SK-N-SH (cell line): ENCODE measurements around the gene PCSK2. TPM values are rescaled to one million over a fixed set of nuclear protein-coding genes. Genes with fewer than 3 reads are reported as not detected.

ENCODE experiments used
- CTCF ChIA-PET: fragments of 300-600, 350-600 bp; formaldehyde crosslinking; extraction: SDS; loops from one replicate; lab custom pipeline; 2021; lab: Yijun Ruan, JAX
- POLR2A ChIA-PET: fragments of 350-600 bp; sonication (Branson Sonifier 250); formaldehyde crosslinking; extraction: SDS; loops from one replicate; lab custom pipeline; 2020; ENCODE audit warnings: antibody characterized with exemption, inconsistent platforms; lab: Yijun Ruan, JAX
- DNase-seq: peaks from one replicate; pipeline ENCODE4 v3.0.0; 2012
- H2AFZ ChIP-seq: fragments of 200-600 bp; sonication (generic); 2 replicates; pipeline ENCODE4 v1.8.1; 2016; ENCODE audit warnings: antibody characterized with exemption, mild to moderate bottlenecking, low read depth
- H3F3A ChIP-seq: fragments of 200-600 bp; sonication (generic); replicated peaks from 2 replicates; pipeline ENCODE3; 2016; ENCODE audit warnings: antibody characterized with exemption, mild to moderate bottlenecking; ENCODE audit not compliant: insufficient read depth
- H3K27ac ChIP-seq, 2 experiments: fragments of 200-500 bp in 1 of 2; fragments of 200-600 bp in 1 of 2; sonication (Bioruptor generic) in 1 of 2; sonication (generic), shearing (Covaris generic) in 1 of 2; 2 replicates each; pipeline versions ENCODE4 v1.5.1 to v1.6.1; 2014 to 2016; ENCODE audit warnings: low read depth in 2 of 2, inconsistent platforms in 1 of 2, low read length in 1 of 2, mild to moderate bottlenecking in 1 of 2, mixed read lengths in 1 of 2
- H3K27me3 ChIP-seq: fragments of 200-600 bp; sonication (generic), shearing (Covaris generic); 2 replicates; pipeline ENCODE4 v1.6.1; 2016; ENCODE audit warnings: mixed run types; ENCODE audit not compliant: insufficient read depth
- H3K36me3 ChIP-seq, 2 experiments: fragments of 200-500 bp in 1 of 2; fragments of 200-600 bp in 1 of 2; sonication (Bioruptor generic) in 1 of 2; sonication (generic) in 1 of 2; replicated peaks in 1 of 2; 2 replicates each; pipeline versions ENCODE3 to v1.5.1; 2014 to 2016; ENCODE audit warnings: low read length in 1 of 2, mild to moderate bottlenecking in 1 of 2; ENCODE audit not compliant: insufficient read depth in 2 of 2, control insufficient read depth in 1 of 2
- H3K4me1 ChIP-seq, 2 experiments: fragments of 200-500 bp in 1 of 2; fragments of 200-600 bp in 1 of 2; sonication (Bioruptor generic) in 1 of 2; sonication (generic), shearing (Covaris generic) in 1 of 2; 2 replicates each; pipeline versions ENCODE4 v1.5.1 to v1.6.1; 2014 to 2016; ENCODE audit warnings: low read depth in 1 of 2, low read length in 1 of 2, mixed run types in 1 of 2; ENCODE audit not compliant: insufficient read depth in 2 of 2, control insufficient read depth in 1 of 2
- H3K4me2 ChIP-seq: fragments of 200-600 bp; sonication (generic), shearing (Covaris generic); 2 replicates; pipeline ENCODE4 v1.6.1; 2017; ENCODE audit warnings: mixed run types
- H3K4me3 ChIP-seq, 2 experiments: fragments of 200-500 bp in 1 of 2; fragments of 200-600 bp in 1 of 2; sonication (Bioruptor generic) in 1 of 2; sonication (generic), shearing (Covaris generic) in 1 of 2; 2 replicates each; pipeline versions ENCODE4 v1.5.1 to v1.8.1; 2014 to 2016; ENCODE audit warnings: low read depth in 2 of 2, inconsistent platforms in 1 of 2, low read length in 1 of 2, mild to moderate bottlenecking in 1 of 2, mixed read lengths in 1 of 2, moderate library complexity in 1 of 2
- H3K79me2 ChIP-seq: fragments of 200-600 bp; sonication (generic); 2 replicates; pipeline ENCODE4 v1.8.1; 2017; ENCODE audit warnings: mild to moderate bottlenecking; ENCODE audit not compliant: insufficient read depth
- H3K9ac ChIP-seq: fragments of 200-600 bp; sonication (generic); 2 replicates; pipeline ENCODE4 v1.6.1; 2017; ENCODE audit warnings: mixed run types
- H3K9me2 ChIP-seq: fragments of 200-600 bp; sonication (generic); 2 replicates; pipeline ENCODE4 v1.6.1; 2017; ENCODE audit warnings: mixed run types
- H3K9me3 ChIP-seq: fragments of 200-600 bp; sonication (generic); 2 replicates; pipeline ENCODE4 v1.6.1; 2017; ENCODE audit warnings: mixed run types, mild to moderate bottlenecking, moderate library complexity
- H4K20me1 ChIP-seq: fragments of 200-600 bp; sonication (generic); 2 replicates; pipeline ENCODE4 v1.6.1; 2017; ENCODE audit warnings: mild to moderate bottlenecking, mixed run types; ENCODE audit not compliant: insufficient read depth
- CHD2 ChIP-seq: fragments of 150-350 bp; IDR thresholded peaks from 2 replicates; pipeline ENCODE4 v1.6.1; 2018; ENCODE audit warnings: low read length; ENCODE audit not compliant: partially characterized antibody
- CTCF ChIP-seq: fragments of 200-600 bp; sonication (generic); IDR thresholded peaks from 2 replicates; pipeline ENCODE4 v1.6.1; 2017; ENCODE audit warnings: antibody characterized with exemption, mild to moderate bottlenecking, moderate library complexity
- ELF1 ChIP-seq: IDR thresholded peaks from 2 replicates; pipeline ENCODE4 v1.4.0; 2012
- EP300 ChIP-seq, 2 experiments: IDR thresholded peaks; 2 replicates each; pipeline versions ENCODE4 v1.4.0 to v1.6.1; 2012; ENCODE audit warnings: borderline replicate concordance in 1 of 2, low read depth in 1 of 2, low read length in 1 of 2
- EZH2phosphoT487 ChIP-seq: fragments of 200-600 bp; sonication (generic); IDR thresholded peaks from 2 replicates; pipeline ENCODE4 v1.6.1; 2017; ENCODE audit warnings: low read depth, mixed run types, mild to moderate bottlenecking, antibody characterized with exemption, moderate library complexity, borderline replicate concordance
- FOXJ3 ChIP-seq: sonication (generic); formaldehyde crosslinking; IDR thresholded peaks from 2 replicates; pipeline ENCODE4 v1.5.1; 2020; ENCODE audit warnings: mild to moderate bottlenecking, missing genetic modification reagents
- FOXM1 ChIP-seq: IDR thresholded peaks from 2 replicates; pipeline ENCODE4 v1.4.0; 2012; ENCODE audit warnings: low read depth, mild to moderate bottlenecking
- GABPA ChIP-seq: IDR thresholded peaks from 2 replicates; pipeline ENCODE4 v1.4.0; 2012; ENCODE audit warnings: low read depth, mild to moderate bottlenecking
- GATA2 ChIP-seq: sonication (generic); formaldehyde crosslinking; IDR thresholded peaks from 2 replicates; pipeline ENCODE4 v1.5.0; 2020; ENCODE audit warnings: mild to moderate bottlenecking, missing genetic modification reagents
- MEF2A ChIP-seq: IDR thresholded peaks from 2 replicates; pipeline ENCODE4 v1.4.0; 2012; ENCODE audit warnings: low read depth, borderline replicate concordance
- NRF1 ChIP-seq: IDR thresholded peaks from 2 replicates; pipeline ENCODE4 v1.6.1; 2012; ENCODE audit warnings: low read depth, mild to moderate bottlenecking, low read length
- RCOR1 ChIP-seq: fragments of 150-350 bp; IDR thresholded peaks from 2 replicates; pipeline ENCODE4 v1.6.1; 2017; ENCODE audit warnings: antibody characterized with exemption, low read length
- RFX5 ChIP-seq: IDR thresholded peaks from 2 replicates; pipeline ENCODE4 v1.6.1; 2012; ENCODE audit warnings: mild to moderate bottlenecking, improper control_type of control experiment, low read length
- RXRA ChIP-seq: IDR thresholded peaks from 2 replicates; pipeline ENCODE4 v1.4.0; 2012; ENCODE audit warnings: low read depth, mild to moderate bottlenecking, borderline replicate concordance
- TAF1 ChIP-seq: IDR thresholded peaks from 2 replicates; pipeline ENCODE4 v1.6.1; 2012; ENCODE audit warnings: low read depth, mild to moderate bottlenecking, low read length, moderate library complexity, borderline replicate concordance
- TCF12 ChIP-seq: IDR thresholded peaks from 2 replicates; pipeline ENCODE4 v1.4.0; 2012
- TEAD4 ChIP-seq: IDR thresholded peaks from 2 replicates; pipeline ENCODE4 v1.4.0; 2012; ENCODE audit warnings: mild to moderate bottlenecking, borderline replicate concordance; ENCODE audit not compliant: insufficient read depth
- USF2 ChIP-seq: fragments of 150-350 bp; IDR thresholded peaks from 2 replicates; pipeline ENCODE4 v1.6.1; 2017; ENCODE audit warnings: antibody characterized with exemption, low read length, low read depth, borderline replicate concordance
- ZBTB33 ChIP-seq: IDR thresholded peaks from 2 replicates; pipeline ENCODE4 v1.4.0; 2012; ENCODE audit warnings: low read depth, borderline replicate concordance
- WGBS: methylation state at CpG from one replicate; pipeline ENCODE4 v1.1.6; 2017; ENCODE audit warnings: low lambda C conversion rate; 5-methylcytosine and 5-hydroxymethylcytosine counted together
- polyA plus RNA-seq, 3 experiments: library from polyadenylated mRNA; depleted of rRNA; stranded (reverse); fragments of >200 nt; gene quantifications; 2 replicates each; pipeline ENCODE4 v1.2.3, GENCODE V29; 2012

Gene PCSK2
- polyA plus RNA-seq, 1 of the 3 experiments (the other 2 are of a cell fraction), result not detected

GRCh38 chr20:17445543-17445942 is 218.7 kb downstream of the PCSK2 start:
- Histone ChIP-seq H3K4me2 (no peak overlapping the region), H3K4me3 (no peak overlapping the region), H3K36me3 (no peaks in the 10 kb centered on the region), H4K20me1 (no peaks in the 10 kb centered on the region), H2AFZ (no peak overlapping the region), H3F3A (no peaks in the 10 kb centered on the region), H3K9me2 (no peaks in the 10 kb centered on the region), H3K79me2 (no peaks in the 10 kb centered on the region), H3K27ac (no peak overlapping the region), H3K4me1 (no peaks in the 10 kb centered on the region), H3K9me3 (no peaks in the 10 kb centered on the region), H3K27me3 (0 out of 2 replicates have a peak, but pooled peaks cover 7% of the 10 kb centered on the region), H3K9ac (no peak overlapping the region)
- no peak for DNase-seq
- TF ChIP-seq NRF1 (no peak), RCOR1 (no peak), CHD2 (no peak), EZH2phosphoT487 (no peak), MEF2A (no peak), USF2 (no peak), TEAD4 (no peak)
- ChIA-PET POLR2A (no interaction called here), CTCF (interaction anchor here (1.8 to 3.2 kb wide), 2 partner anchors 14 to 641 kb away, joined by 5 to 21 read pairs; no protein-coding TSS in a partner anchor)
- WGBS, result 43% methylated on average over 6 of the region's 13 CpGs

- Histone ChIP-seq H3K36me3 (no peaks in the 10 kb centered on the region), H3K27ac (no peak overlapping the region), H3K4me2 (no peak overlapping the region)
- CTCF ChIA-PET, result interaction anchor here (1.8 to 3.2 kb wide), 2 partner anchors 15 to 642 kb away, joined by 5 to 21 read pairs; no protein-coding TSS in a partner anchor
- POLR2A ChIA-PET, result no interaction called here
- no peak for TF ChIP-seq TEAD4
- TF ChIP-seq MEF2A, result no peak
- TF ChIP-seq ELF1, result no peak
- TF ChIP-seq TAF1, result no peak
- TF ChIP-seq TCF12, result no peak
- TF ChIP-seq FOXJ3 (CRISPR knock-in tag), result no peak
- no peak for TF ChIP-seq RCOR1
- no peak for TF ChIP-seq GABPA
- TF ChIP-seq RXRA, result no peak
- no peak for TF ChIP-seq FOXM1
- TF ChIP-seq GATA2, result no peak
- TF ChIP-seq RFX5, result no peak
- no peak for TF ChIP-seq NRF1
- TF ChIP-seq ZBTB33, result no peak
- TF ChIP-seq CTCF, result no peak
- TF ChIP-seq EP300 (IDR thresholded peaks at IDR 0.05; ENCODE audit: borderline replicate concordance in 1 of 2, low read depth in 1 of 2, low read length in 1 of 2), result no peak
- TF ChIP-seq, all 33 proteins: peak for 0
- Histone ChIP-seq H3K27me3 (0 out of 2 replicates have a peak, but pooled peaks cover 7% of the 10 kb centered on the region), H2AFZ (no peak overlapping the region), H3K4me3 (no peak overlapping the region), H3K9me3 (no peaks in the 10 kb centered on the region), H3K9me2 (no peaks in the 10 kb centered on the region), H3K9ac (no peak overlapping the region), H3F3A (no peaks in the 10 kb centered on the region), H3K4me1 (no peaks in the 10 kb centered on the region), H3K79me2 (no peaks in the 10 kb centered on the region), H4K20me1 (no peaks in the 10 kb centered on the region)
- DNase-seq, result no peak
- WGBS, result 24% methylated on average over 5 of the region's 5 CpGs
These were observed 219.3 kb downstream of the PCSK2 start for GRCh38 chr20:17446171-17446570.
